Measurements from ENCODE around the gene CDK8. TPM values are rescaled to one million over a fixed set of nuclear protein-coding genes. Genes with fewer than 3 reads are reported as not detected.

The CDK8 gene
- total RNA-seq, 1 donor from 2014 or later: 30.0 TPM

- H3K27ac Mint-ChIP-seq (ENCODE audit: unreplicated experiment): no peak overlapping the region
- DNase-seq (ENCODE audit: low read depth, low spot score): no peak
- peaks cover 3% of the 10 kb centered on the region for H3K36me3 Mint-ChIP-seq (ENCODE audit: low read depth)
- H3K4me1 Mint-ChIP-seq: peaks cover 45% of the 10 kb centered on the region
- no peak for TF ChIP-seq CTCF (conservative IDR thresholded peaks at IDR 0.05)
- no peak overlapping the region for H3K4me3 Mint-ChIP-seq
- no peaks in the 10 kb centered on the region for H3K27me3 Mint-ChIP-seq (ENCODE audit: low read depth)
- H3K9me3 Mint-ChIP-seq: peaks cover 4% of the 10 kb centered on the region
Measured at GRCh38 chr13:26259634-26260033, 5.7 kb downstream of the CDK8 start.

GRCh38 chr13:26262156-26262555 lies 8.2 kb downstream of the CDK8 start:
- Mint-ChIP-seq H3K4me3 (no peak overlapping the region), H3K9me3 (peaks cover 5% of the 10 kb centered on the region), H3K27me3 (ENCODE audit: low read depth) (no peaks in the 10 kb centered on the region), H3K27ac (ENCODE audit: unreplicated experiment) (no peak overlapping the region), H3K36me3 (ENCODE audit: low read depth) (peaks cover 4% of the 10 kb centered on the region), H3K4me1 (peaks cover 22% of the 10 kb centered on the region)
- DNase-seq (ENCODE audit: low read depth, low spot score): no peak
- TF ChIP-seq CTCF (conservative IDR thresholded peaks at IDR 0.05): no peak

GRCh38 chr13:26266311-26266710 lies 12.4 kb downstream of the CDK8 start:
- peaks cover 5% of the 10 kb centered on the region for H3K9me3 Mint-ChIP-seq
- H3K4me1 Mint-ChIP-seq: peaks cover 4% of the 10 kb centered on the region
- no peak overlapping the region for H3K4me3 Mint-ChIP-seq
- no peak for DNase-seq (ENCODE audit: low read depth, low spot score)
- H3K27me3 Mint-ChIP-seq (ENCODE audit: low read depth): no peaks in the 10 kb centered on the region
- no peak overlapping the region for H3K27ac Mint-ChIP-seq (ENCODE audit: unreplicated experiment)
- TF ChIP-seq CTCF (conservative IDR thresholded peaks at IDR 0.05): no peak
- peaks cover 4% of the 10 kb centered on the region for H3K36me3 Mint-ChIP-seq (ENCODE audit: low read depth)

GRCh38 chr13:26270707-26271106 lies 16.8 kb downstream of the CDK8 start:
- H3K27me3 Mint-ChIP-seq (ENCODE audit: low read depth): no peaks in the 10 kb centered on the region
- H3K4me3 Mint-ChIP-seq: no peak overlapping the region
- no peaks in the 10 kb centered on the region for H3K9me3 Mint-ChIP-seq
- H3K36me3 Mint-ChIP-seq (ENCODE audit: low read depth): no peaks in the 10 kb centered on the region
- peaks cover 4% of the 10 kb centered on the region for H3K4me1 Mint-ChIP-seq
- DNase-seq (ENCODE audit: low read depth, low spot score): no peak
- no peak overlapping the region for H3K27ac Mint-ChIP-seq (ENCODE audit: unreplicated experiment)
- TF ChIP-seq CTCF (conservative IDR thresholded peaks at IDR 0.05): no peak

- no peak for TF ChIP-seq CTCF (conservative IDR thresholded peaks at IDR 0.05)
- Mint-ChIP-seq H3K9me3 (no peaks in the 10 kb centered on the region), H3K4me3 (no peak overlapping the region), H3K36me3 (ENCODE audit: low read depth) (no peaks in the 10 kb centered on the region), H3K27ac (ENCODE audit: unreplicated experiment) (no peak overlapping the region), H3K4me1 (peaks cover 7% of the 10 kb centered on the region), H3K27me3 (ENCODE audit: low read depth) (no peaks in the 10 kb centered on the region)
- no peak for DNase-seq (ENCODE audit: low read depth, low spot score)
Measured at GRCh38 chr13:26272621-26273020, 18.7 kb downstream of the CDK8 start.

- Mint-ChIP-seq H3K27ac (ENCODE audit: unreplicated experiment) (no peak overlapping the region), H3K4me3 (no peak overlapping the region), H3K4me1 (peaks cover 3% of the 10 kb centered on the region), H3K27me3 (ENCODE audit: low read depth) (no peaks in the 10 kb centered on the region), H3K36me3 (ENCODE audit: low read depth) (peaks cover 32% of the 10 kb centered on the region), H3K9me3 (peaks cover 10% of the 10 kb centered on the region)
- TF ChIP-seq CTCF (conservative IDR thresholded peaks at IDR 0.05): no peak
- no peak for DNase-seq (ENCODE audit: low read depth, low spot score)
Measured at GRCh38 chr13:26280295-26280694, 26.4 kb downstream of the CDK8 start.

Data from neural crest cell (in vitro differentiated cells).